HepG2 (cell line): ENCODE measurements around the gene ACSL3. TPM values are rescaled to one million over a fixed set of nuclear protein-coding genes. Genes with fewer than 3 reads are reported as not detected.
A peak's percentile ranks its signal among the peaks of the same experiment; 100 is the strongest.

Experiments used
- EED ChIP-seq: sonication (generic); formaldehyde crosslinking; IDR thresholded peaks from 2 replicates; pipeline ENCODE4 v1.5.0; 2020; ENCODE audit warnings: mild to moderate bottlenecking, missing genetic modification reagents
- FOXO1 ChIP-seq: sonication (generic); formaldehyde crosslinking; IDR thresholded peaks from 2 replicates; pipeline ENCODE4 v1.4.0; 2020; ENCODE audit warnings: missing genetic modification reagents
- IRX3 ChIP-seq: sonication (generic); formaldehyde crosslinking; IDR thresholded peaks from 2 replicates; pipeline ENCODE4 v1.8.1; 2023; ENCODE audit warnings: mild to moderate bottlenecking, low read depth, missing genetic modification reagents, borderline replicate concordance
- KAT8 ChIP-seq: IDR thresholded peaks from 2 replicates; pipeline ENCODE4 v1.6.1; 2016; ENCODE audit warnings: missing genetic modification reagents, missing compliant biosample characterization
- MBD4 ChIP-seq: IDR thresholded peaks from 2 replicates; pipeline ENCODE4 v1.6.1; 2012; ENCODE audit warnings: low read length, inconsistent platforms, borderline replicate concordance
- NFE2L1 ChIP-seq: sonication (generic); formaldehyde crosslinking; IDR thresholded peaks from 2 replicates; pipeline ENCODE4 v1.4.0; 2020; ENCODE audit warnings: missing genetic modification reagents, mild to moderate bottlenecking, borderline replicate concordance
- NFYC ChIP-seq: IDR thresholded peaks from 2 replicates; pipeline ENCODE4 v1.6.1; 2016; ENCODE audit warnings: missing genetic modification reagents, missing compliant biosample characterization
- RBFOX2 ChIP-seq: fragments of 200-400 bp; formaldehyde crosslinking; IDR thresholded peaks from 2 replicates; pipeline ENCODE4 v1.6.1; 2017; ENCODE audit warnings: low read depth, mild to moderate bottlenecking, low read length
- RBM22 ChIP-seq: fragments of 200-400 bp; formaldehyde crosslinking; optimal IDR thresholded peaks from 2 replicates; pipeline ENCODE3; 2017; ENCODE audit warnings: mild to moderate bottlenecking, low read length, moderate library complexity
- WIZ ChIP-seq: sonication (generic); formaldehyde crosslinking; IDR thresholded peaks from 2 replicates; pipeline ENCODE4 v1.5.1; 2020; ENCODE audit warnings: mild to moderate bottlenecking, missing genetic modification reagents
- ZBTB7B ChIP-seq: sonication (generic); formaldehyde crosslinking; IDR thresholded peaks from 2 replicates; pipeline ENCODE4 v1.4.0; 2020; ENCODE audit warnings: missing genetic modification reagents
- ZIK1 ChIP-seq: sonication (generic); formaldehyde crosslinking; IDR thresholded peaks from 2 replicates; pipeline ENCODE4 v1.5.0; 2020; ENCODE audit warnings: mild to moderate bottlenecking, low read depth, missing genetic modification reagents, borderline replicate concordance
- ZNF20 ChIP-seq: sonication (generic); formaldehyde crosslinking; IDR thresholded peaks from 2 replicates; pipeline ENCODE4 v1.4.0; 2020; ENCODE audit warnings: mild to moderate bottlenecking, moderate library complexity, missing genetic modification reagents
- polyA plus RNA-seq, 8 experiments: library from polyadenylated mRNA; depleted of rRNA in 3 of 8; stranded (reverse) in 7 of 8; unstranded in 1 of 8; fragments of >200 nt; fragmentation: Illumina TruSeq in 4 of 8; extraction: Trizol in 4 of 8; gene quantifications; 2 replicates each; pipeline versions ENCODE4 v1.2.1 to v1.2.3, GENCODE V29; 2011 to 2016; ENCODE audit warnings: low read depth in 4 of 8, missing spikeins in 1 of 8, mixed read lengths in 1 of 8; ENCODE audit not compliant: insufficient read depth in 1 of 8
- total RNA-seq, 5 experiments: library from RNA; depleted of rRNA; stranded (reverse); fragments of >200 nt; fragmentation: Illumina TruSeq; extraction: Trizol; gene quantifications; 2 replicates each; pipeline ENCODE4 v1.2.3, GENCODE V29; 2016; ENCODE audit warnings: low read depth in 1 of 5
- TF ChIP-seq, protein P1 (sequence below): sonication (generic); formaldehyde crosslinking; IDR thresholded peaks from 2 replicates; pipeline ENCODE4 v1.5.0; 2020; ENCODE audit warnings: mild to moderate bottlenecking, missing genetic modification reagents
- TF ChIP-seq, protein P2 (sequence below): sonication (generic); formaldehyde crosslinking; IDR thresholded peaks from 2 replicates; pipeline ENCODE4 v1.4.0; 2020; ENCODE audit warnings: missing genetic modification reagents
- TF ChIP-seq, protein P3 (sequence below): sonication (generic); formaldehyde crosslinking; IDR thresholded peaks from 2 replicates; pipeline ENCODE4 v1.4.0; 2020; ENCODE audit warnings: missing genetic modification reagents
- TF ChIP-seq, protein P4 (sequence below): sonication (generic); formaldehyde crosslinking; IDR thresholded peaks from 2 replicates; pipeline ENCODE4 v1.5.0; 2020; ENCODE audit warnings: mild to moderate bottlenecking, missing genetic modification reagents
- TF ChIP-seq, protein P5 (sequence below): sonication (generic); formaldehyde crosslinking; IDR thresholded peaks from 2 replicates; pipeline ENCODE4 v1.8.0; 2022; ENCODE audit warnings: mild to moderate bottlenecking, missing genetic modification reagents, borderline replicate concordance

The ACSL3 gene
- total and polyA plus RNA-seq, 2 of the 13 experiments (the other 11 are each of a cell fraction or from before 2014, with no cell fraction given), result 305 to 365 TPM

- TF ChIP-seq, protein P1, sequence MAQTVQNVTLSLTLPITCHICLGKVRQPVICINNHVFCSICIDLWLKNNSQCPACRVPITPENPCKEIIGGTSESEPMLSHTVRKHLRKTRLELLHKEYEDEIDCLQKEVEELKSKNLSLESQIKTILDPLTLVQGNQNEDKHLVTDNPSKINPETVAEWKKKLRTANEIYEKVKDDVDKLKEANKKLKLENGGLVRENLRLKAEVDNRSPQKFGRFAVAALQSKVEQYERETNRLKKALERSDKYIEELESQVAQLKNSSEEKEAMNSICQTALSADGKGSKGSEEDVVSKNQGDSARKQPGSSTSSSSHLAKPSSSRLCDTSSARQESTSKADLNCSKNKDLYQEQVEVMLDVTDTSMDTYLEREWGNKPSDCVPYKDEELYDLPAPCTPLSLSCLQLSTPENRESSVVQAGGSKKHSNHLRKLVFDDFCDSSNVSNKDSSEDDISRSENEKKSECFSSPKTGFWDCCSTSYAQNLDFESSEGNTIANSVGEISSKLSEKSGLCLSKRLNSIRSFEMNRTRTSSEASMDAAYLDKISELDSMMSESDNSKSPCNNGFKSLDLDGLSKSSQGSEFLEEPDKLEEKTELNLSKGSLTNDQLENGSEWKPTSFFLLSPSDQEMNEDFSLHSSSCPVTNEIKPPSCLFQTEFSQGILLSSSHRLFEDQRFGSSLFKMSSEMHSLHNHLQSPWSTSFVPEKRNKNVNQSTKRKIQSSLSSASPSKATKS (CRISPR knock-in tag), result 0 out of 2 replicates have a peak, but pooled peaks have one; percentile 27
- TF ChIP-seq RBM22 (no peak), EED (CRISPR knock-in tag) (0 out of 2 replicates have a peak, but pooled peaks have one; percentile 19), RBFOX2 (peak; percentile 74), ZIK1 (CRISPR knock-in tag) (no peak), WIZ (CRISPR knock-in tag) (no peak), NFE2L1 (CRISPR knock-in tag) (no peak), ZNF20 (CRISPR knock-in tag) (no peak), ZBTB7B (no peak), MBD4 (no peak), IRX3 (no peak), NFYC (no peak), FOXO1 (no peak), KAT8 (CRISPR knock-in tag) (no peak)
- TF ChIP-seq, protein P2, sequence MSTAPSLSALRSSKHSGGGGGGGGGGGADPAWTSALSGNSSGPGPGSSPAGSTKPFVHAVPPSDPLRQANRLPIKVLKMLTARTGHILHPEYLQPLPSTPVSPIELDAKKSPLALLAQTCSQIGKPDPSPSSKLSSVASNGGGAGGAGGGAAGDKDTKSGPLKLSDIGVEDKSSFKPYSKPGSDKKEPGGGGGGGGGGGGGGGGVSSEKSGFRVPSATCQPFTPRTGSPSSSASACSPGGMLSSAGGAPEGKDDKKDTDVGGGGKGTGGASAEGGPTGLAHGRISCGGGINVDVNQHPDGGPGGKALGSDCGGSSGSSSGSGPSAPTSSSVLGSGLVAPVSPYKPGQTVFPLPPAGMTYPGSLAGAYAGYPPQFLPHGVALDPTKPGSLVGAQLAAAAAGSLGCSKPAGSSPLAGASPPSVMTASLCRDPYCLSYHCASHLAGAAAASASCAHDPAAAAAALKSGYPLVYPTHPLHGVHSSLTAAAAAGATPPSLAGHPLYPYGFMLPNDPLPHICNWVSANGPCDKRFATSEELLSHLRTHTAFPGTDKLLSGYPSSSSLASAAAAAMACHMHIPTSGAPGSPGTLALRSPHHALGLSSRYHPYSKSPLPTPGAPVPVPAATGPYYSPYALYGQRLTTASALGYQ, result no peak
- TF ChIP-seq, protein P3, sequence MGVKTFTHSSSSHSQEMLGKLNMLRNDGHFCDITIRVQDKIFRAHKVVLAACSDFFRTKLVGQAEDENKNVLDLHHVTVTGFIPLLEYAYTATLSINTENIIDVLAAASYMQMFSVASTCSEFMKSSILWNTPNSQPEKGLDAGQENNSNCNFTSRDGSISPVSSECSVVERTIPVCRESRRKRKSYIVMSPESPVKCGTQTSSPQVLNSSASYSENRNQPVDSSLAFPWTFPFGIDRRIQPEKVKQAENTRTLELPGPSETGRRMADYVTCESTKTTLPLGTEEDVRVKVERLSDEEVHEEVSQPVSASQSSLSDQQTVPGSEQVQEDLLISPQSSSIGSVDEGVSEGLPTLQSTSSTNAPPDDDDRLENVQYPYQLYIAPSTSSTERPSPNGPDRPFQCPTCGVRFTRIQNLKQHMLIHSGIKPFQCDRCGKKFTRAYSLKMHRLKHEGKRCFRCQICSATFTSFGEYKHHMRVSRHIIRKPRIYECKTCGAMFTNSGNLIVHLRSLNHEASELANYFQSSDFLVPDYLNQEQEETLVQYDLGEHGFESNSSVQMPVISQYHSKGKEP (CRISPR knock-in tag), result no peak
- TF ChIP-seq, protein P4, sequence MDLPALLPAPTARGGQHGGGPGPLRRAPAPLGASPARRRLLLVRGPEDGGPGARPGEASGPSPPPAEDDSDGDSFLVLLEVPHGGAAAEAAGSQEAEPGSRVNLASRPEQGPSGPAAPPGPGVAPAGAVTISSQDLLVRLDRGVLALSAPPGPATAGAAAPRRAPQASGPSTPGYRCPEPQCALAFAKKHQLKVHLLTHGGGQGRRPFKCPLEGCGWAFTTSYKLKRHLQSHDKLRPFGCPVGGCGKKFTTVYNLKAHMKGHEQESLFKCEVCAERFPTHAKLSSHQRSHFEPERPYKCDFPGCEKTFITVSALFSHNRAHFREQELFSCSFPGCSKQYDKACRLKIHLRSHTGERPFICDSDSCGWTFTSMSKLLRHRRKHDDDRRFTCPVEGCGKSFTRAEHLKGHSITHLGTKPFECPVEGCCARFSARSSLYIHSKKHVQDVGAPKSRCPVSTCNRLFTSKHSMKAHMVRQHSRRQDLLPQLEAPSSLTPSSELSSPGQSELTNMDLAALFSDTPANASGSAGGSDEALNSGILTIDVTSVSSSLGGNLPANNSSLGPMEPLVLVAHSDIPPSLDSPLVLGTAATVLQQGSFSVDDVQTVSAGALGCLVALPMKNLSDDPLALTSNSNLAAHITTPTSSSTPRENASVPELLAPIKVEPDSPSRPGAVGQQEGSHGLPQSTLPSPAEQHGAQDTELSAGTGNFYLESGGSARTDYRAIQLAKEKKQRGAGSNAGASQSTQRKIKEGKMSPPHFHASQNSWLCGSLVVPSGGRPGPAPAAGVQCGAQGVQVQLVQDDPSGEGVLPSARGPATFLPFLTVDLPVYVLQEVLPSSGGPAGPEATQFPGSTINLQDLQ (CRISPR knock-in tag), result peak; percentile 90; the same call in 1 of the 2 replicates
- TF ChIP-seq, protein P5, sequence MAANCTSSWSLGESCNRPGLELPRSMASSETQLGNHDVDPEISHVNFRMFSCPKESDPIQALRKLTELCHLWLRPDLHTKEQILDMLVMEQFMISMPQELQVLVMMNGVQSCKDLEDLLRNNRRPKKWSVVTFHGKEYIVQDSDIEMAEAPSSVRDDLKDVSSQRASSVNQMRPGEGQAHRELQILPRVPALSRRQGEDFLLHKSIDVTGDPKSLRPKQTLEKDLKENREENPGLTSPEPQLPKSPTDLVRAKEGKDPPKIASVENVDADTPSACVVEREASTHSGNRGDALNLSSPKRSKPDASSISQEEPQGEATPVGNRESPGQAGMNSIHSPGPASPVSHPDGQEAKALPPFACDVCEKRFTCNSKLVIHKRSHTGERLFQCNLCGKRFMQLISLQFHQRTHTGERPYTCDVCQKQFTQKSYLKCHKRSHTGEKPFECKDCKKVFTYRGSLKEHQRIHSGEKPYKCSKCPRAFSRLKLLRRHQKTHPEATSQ, result 0 out of 2 replicates have a peak, but pooled peaks have one; percentile 1
Measured at GRCh38 chr2:222861411-222862105, 722 bp downstream of the ACSL3 start (continued).
